Cortex of kidney (tissue), 1 donor: ENCODE measurements around the gene LRRK1.

Experiments
- DNase-seq: peaks from one replicate; lab custom pipeline; 2025; lab: John Stamatoyannopoulos, UW

LRRK1 gene

DNA sequence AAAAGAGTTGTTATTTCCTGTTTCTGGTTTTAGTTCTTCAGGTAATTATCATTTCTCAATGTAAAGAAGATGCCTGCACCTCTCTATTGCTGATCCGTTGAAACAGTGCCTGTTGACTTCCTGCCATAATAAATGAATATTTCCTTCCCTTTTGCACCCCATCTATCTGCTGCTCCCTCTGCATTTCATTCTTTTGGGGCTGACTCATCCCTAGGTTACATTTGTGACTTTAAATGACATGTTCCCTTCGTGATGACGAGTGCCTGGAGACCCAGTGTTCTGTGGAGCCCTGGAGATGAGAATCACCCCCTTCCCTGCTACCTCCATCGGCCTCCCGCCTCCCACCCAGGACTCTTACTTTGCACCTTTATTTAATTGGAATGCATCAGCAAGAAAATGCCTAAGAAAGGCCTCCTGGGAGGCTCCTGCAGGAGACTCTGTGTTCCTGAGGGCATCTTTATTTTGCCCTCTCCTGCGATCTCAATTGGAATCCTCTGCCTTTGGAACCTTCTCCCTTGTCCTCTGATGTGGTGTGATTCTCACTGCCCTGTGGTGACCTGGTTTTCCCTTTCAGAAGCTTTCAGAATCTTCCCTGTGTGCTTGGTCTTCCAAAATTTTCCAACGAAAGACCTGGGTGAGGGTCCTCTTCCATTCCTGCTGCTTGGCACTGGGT lies 13.7 kb downstream of the LRRK1 start:
- no peak for DNase-seq

DNA sequence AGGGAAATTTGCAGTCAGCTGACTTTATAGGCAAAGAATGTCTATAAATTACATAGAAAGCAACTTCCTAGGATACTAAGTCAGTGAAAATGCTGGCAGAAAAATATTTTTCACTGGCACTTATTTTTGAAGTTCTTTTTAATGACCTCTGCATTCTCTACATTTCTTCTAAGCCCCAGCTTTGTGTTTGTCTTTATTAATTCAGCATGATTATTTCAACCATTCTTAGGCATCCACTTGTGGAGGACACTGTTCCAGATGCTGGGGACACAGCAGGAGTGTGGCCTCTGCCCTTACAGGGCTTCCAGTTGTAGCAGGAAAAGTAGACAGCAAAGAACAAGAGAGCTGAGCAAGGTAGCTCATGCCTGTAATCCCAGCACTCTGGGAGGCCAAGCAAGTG lies 15.0 kb downstream of the LRRK1 start:
- DNase-seq = no peak

DNA sequence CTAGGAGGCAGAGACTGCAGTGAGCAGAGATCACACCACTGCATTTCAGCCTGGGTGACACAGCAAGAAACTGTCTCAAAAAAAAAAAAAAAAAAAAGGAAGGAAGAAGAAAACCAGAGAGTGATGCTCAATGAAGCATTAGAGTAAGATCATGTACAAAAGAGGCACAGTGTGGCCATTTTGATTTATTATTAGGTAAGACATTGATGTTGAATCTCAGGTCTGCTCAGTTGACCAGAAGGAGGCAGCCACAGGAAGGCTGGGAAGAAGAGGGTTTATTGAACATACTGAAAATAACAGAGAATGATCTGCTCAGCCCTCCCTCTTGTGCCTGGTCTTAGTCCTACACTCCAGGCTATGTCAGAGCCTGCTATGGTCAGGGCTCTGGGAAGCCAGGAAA lies 15.6 kb downstream of the LRRK1 start:
- DNase-seq = no peak

DNA sequence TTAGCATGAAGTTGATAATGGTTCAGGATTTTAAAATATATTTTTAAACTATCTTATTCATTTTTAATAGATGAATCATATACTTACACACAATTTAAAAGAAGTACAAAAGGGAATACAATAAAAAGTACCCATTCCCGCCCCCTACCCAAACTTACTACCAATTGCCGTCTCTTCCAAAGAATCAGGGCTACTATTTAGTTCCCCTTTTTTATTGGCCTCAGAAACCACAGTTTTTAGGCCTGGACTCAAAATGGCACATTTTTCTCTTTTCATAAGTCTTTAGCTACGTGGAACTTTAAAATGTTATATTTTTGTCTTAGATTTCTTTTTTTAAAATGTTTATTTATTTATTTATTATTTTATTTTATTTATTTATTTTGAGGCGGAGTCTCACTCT lies 18.0 kb downstream of the LRRK1 start:
- DNase-seq = no peak

DNA sequence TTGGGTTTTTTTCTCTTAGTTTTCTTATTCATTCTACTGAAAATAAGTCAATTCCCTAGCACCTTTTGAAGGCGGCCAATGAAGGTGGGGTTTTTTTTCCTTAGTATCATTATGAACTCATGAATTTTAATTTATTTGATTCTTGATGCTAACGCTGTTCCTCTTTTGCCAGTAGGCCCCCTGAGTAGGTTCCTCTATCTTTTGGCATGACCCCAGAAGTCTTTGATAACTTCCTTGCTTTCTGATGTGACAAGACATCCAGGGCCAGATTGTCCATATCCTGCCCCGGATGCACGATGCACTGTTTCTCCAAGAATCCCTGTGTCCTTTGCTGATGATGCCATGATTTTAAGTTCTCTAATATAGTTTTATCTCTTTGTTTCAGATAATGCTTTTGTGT lies 20.6 kb downstream of the LRRK1 start:
- DNase-seq = no peak

DNA sequence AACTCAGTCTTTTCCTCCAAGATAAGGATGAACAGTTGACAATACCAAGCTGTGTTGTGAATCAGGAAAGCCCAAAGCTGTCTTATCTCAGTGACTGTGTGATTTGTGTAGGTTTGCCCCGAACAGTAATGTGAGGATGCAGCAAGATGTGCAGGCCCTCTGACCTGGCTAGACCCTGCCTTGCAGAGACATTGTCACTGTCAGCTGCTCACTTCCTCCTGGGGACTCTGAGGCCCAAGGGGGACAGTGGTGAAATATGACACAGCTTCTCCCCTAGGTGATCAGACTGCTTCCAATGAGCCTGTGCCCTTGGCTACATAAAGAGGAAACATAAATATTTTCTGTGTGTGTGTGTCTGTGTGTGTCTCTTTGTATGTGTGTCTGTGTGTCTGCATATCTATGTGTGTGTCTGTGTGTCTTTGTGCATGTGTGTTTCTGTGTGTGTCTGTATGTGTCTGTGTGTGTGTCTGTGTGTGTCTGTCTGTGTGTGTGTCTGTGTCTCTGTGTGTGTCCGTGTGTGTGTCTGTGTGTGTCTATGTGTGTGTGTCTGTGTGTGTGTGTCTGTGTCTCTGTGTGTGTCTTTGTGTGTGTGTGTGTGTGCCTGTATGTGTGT lies 21.7 kb downstream of the LRRK1 start:
- DNase-seq = no peak

DNA sequence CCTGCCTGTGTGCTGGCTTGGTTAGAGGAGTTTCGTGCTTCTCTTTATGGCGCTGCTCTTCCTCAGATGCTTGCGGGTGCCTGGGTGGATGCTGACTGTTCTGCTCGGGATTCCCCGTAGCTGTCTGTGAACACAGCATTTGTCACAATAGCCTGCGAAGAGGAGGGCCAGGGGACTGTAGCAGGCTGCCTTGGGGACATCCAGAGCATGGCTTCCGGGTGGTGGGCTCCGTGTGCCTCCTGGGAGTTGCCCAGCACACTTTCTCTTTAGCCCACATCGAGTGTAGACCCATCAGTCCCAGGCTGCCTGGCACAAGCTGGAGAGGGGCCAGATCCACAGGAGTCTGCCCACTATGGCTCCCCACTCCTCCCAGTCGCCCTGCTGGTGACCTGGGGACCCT lies 22.4 kb downstream of the LRRK1 start:
- no peak for DNase-seq

DNA sequence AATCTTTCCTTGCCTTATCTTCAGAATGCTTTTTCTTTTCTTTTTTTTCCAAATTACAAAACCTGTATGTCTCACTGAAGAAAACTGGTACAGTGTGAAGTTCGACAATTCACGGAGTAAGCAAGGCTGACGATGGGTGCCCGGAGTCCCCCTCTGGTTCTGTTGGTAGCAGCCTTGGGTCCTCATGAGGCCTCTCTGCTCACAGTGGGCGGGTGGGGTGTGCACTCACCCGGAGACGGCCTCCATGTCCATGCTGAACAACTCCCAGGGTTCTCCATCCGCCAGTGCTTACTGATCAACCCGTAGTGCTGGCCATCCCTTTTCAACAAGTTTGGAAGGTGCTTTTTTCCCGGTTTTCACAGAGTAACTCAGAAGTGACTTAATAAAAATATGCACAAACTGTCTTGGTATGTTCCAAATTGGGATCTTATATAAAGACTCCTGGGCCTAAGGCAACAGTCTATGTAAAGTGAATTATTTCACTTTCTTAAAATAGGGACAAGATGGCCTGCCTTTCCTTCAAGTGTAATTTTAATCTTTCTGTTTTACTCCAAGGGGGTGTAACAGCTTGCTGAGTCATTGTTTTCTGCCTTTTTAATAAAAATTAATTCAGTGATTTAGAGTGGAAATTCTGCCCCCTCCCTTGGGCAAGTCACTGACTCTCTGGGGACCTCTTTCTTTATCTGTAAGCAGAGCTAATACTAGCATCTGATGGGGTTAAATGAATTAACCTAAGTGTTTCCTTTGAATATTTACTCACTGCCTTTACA lies 23.7 kb downstream of the LRRK1 start:
- DNase-seq = no peak

DNA sequence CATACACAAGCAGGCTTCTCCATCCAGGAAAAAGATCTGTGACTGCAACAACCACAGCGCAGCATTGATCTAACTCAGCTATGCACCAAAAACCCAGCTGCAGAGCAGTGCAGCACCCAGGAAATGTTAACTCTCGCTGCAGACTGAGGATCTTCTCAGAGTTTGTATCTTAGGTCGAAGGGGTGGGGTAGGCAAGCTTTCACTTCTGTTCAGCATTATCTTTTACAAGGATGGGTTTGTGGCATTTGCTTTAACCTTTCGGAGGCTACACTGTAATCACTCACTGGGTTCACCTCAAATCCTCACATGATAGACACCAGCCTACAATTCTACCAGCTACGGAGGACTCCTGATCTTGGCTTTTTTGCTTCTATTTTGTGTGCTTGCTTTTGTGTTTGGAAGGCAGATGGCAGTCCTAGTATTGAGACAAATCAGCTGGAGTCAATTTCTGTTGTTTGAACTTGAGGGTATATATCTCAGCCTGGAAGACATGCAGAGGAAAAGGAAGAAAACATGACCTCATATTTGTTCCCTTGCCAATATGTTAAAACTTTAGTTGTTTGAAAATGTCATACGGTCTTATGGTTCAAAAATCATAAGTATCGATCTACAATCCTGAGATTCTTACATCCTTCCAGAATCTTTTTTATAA lies 25.2 kb downstream of the LRRK1 start:
- no peak for DNase-seq

DNA sequence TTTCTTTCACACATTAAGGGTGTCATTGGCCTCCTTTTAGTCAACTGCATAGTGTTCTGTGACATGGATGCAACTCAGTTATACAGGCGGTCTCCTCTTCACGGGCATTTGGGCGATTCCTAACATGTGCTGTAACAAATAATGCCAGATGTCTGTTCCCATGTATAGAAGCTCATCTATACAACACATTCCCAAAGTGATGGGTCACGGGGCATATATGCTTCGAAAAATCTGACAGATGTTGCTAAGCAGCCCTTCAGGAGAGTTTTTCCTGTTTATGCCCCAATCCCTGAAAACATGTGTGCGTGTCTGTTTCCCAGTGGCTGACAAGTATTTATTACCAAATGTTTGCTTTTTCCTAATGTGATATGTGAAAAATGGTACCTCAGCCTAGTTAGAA lies 25.8 kb downstream of the LRRK1 start:
- no peak for DNase-seq

DNA sequence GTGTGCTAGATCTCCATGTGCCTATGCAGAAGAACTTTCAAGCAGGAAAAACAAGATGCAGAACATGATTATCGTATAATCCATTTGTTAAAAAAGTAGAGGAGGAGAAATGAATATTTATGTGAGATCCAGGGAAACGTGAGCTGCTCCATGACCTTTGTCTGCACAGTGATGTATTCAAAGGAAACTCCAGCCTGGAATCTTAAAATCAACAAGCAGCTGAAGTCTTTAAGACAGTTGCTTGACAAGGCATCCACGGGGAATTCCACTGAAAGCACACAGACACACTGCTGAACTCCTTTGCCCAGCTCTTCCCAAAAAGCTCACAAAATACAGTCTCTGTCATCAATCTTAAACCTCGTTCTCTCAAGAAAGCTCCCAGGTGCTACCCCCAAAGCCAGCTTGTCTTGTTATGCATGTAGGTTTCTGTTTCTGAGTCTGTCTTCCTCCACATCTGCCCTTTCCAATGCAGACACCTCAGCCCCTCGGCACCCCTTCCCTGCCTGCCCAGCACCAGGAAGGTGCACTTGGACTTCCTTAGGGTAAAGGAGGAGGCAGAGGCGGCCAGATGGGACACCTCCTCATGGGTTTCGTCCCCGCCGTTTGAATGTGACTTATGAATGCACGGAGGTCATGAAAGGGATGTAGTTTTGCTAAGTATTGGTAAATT lies 28.7 kb downstream of the LRRK1 start:
- DNase-seq = no peak

DNA sequence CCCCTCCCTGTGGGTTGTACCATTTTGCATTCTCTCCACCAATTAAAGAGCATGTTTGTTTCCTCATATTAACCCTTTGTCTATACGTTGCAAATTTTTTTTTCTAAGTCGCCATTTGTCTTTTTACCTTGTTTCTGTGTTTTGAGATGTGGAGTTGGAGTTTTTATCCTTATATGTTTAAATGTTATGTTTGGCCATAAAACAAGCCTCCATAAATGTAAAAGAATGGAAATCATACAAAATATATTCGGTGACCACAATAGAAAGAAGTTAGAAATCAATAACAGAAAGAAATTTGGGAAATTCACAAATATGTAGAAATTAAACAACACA lies 29.2 kb downstream of the LRRK1 start:
- no peak for DNase-seq

DNA sequence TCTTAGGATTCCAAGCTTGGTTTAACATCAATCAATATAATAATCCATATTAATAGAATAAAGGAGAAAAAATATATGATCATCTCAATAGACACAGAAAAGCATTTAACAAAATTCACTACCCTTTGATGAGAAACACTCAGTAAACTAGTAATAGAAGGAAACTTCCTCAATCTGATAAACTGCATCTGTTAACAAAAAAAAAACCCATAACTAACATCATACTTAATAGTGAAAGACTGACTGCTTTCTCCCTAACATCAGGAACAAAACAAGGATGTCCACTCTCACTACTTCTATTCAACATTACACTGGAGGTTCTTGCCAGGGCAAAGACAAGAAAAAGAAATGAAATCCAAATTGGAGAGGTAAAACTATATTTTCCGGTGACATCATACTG lies 30.5 kb downstream of the LRRK1 start:
- no peak for DNase-seq

DNA sequence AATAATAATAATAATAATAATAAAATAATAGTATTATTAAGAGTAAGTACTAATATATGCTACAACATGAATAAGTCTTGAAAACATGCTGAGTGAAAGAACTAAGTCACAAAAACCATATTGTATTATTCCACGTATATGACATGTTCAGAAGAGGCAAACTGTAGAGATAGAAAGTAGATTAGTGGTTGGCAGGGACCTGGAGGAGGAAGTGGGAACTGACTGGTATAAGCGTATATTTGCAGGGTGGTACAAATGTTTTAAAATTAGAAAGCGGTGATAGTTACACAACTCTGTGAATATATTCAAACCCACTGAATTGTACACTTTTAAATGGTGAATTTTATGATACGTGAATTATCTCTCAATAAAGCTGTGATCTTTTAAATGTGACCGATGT lies 32.8 kb downstream of the LRRK1 start:
- DNase-seq = no peak

DNA sequence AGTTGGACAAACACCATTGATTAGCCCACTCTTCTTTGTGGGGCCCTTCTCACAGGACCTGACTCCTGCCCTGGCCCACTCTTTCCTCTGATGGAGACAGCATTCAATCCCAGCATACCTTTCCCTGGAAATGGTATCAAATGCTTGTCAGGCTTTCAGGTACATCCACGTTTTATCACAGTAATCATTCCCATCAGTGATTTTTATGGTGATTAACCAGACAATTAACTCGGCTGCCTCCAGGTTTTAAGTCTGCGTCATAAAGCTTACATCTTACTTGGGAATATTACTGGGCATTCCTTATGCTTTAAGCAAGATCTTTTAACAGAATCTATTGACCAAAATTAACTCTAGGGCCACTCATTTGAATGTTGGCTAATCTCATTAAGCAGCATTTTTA lies 33.4 kb downstream of the LRRK1 start:
- DNase-seq = no peak

DNA sequence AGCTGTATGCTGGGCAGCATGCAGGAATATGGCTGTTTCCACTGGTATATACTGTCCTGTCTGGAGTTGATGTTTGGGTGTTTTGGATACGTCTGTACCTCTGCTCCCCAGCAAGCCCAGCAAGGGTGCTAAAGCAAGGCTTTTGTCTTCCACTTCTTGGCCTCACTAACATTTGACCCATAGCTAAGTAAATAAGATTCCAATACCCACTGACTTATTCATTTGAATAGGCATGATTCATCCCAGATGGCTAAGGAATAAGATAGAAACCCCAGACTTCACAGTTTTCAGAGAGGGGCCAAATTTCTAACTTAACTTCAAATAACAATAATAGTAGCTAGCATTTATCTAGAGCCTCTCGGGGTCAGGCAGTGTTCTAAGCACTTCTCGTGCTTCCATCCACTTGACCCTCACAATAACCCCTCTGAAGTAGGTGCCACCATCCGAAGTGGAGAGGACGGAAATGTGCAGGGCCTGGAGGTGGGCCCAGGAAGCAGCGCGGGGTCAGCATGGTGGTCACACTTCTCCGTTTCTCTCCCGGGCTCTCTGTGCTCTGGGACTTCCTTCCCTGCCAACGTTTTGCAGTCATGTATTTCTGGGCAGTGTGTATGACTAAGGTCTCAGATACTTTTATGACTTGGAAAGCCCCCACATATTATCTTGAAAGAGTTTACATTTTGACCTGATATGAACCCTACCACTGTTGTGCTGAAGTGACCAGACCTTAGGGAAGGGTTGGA lies 39.3 kb downstream of the LRRK1 start:
- DNase-seq = no peak

DNA sequence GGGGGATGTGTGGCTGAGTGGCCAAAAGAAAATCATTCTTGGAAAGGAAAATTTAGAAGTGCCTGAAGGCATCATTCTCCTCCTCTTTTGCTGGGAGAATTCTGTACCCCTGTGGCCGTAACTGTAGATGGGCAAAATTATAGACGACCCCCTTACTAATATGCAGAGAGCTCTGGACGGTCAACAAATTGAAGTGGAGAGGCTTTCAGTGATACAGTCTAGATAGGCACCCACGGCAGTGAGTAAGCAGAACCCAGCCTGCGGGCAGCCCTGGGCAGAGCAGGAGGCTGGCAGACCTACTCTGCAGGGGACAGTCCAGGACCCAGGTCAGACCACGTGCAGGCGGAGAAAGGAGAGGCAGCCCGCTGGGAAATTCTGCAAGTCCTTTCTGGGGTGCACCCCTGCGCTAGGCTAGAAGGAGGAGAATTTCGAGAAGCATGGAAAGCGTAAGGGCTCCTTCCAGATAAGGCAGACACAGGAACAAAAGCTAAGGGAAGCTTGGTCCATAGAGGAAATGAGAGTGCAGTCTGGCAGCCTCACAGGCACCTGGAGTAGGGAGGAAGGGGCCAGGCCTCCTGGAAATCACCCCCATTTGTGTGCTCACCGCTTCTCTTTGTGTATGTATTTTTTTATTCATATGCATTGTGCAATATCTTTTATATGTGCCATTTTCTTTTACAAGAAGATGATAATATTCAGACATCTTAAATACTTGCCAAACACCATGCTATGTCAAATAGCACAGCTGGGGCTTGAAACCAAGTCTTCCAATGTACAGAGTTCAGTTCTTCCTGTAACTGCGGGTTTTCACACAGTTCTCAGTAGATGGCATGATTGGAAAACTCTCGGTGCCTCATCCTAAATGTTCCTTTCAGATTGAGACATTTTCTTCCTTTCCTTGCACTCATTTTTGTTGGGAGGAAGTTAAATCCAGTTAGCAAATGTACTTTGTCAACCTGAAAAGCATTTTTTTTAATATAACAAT lies 40.2 kb downstream of the LRRK1 start:
- DNase-seq = no peak

DNA sequence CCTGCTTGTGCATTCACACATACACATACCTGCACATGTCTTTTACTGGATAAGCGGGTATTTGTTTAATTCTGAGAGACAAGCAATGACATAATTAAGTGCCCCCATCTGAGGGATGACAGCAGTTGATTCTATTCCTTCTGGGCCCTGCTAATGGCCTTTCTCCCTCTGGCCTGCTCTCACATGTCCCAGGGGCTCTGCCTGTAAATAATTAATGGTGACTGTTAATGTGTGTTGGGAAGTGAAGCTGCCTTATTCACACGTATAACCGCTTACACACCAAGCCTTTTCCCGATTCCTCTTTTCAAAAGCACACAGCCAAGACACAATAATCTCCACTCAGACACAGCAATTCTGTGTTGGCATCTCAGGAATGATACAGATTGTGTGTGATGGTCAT lies 47.8 kb downstream of the LRRK1 start:
- DNase-seq = no peak

DNA sequence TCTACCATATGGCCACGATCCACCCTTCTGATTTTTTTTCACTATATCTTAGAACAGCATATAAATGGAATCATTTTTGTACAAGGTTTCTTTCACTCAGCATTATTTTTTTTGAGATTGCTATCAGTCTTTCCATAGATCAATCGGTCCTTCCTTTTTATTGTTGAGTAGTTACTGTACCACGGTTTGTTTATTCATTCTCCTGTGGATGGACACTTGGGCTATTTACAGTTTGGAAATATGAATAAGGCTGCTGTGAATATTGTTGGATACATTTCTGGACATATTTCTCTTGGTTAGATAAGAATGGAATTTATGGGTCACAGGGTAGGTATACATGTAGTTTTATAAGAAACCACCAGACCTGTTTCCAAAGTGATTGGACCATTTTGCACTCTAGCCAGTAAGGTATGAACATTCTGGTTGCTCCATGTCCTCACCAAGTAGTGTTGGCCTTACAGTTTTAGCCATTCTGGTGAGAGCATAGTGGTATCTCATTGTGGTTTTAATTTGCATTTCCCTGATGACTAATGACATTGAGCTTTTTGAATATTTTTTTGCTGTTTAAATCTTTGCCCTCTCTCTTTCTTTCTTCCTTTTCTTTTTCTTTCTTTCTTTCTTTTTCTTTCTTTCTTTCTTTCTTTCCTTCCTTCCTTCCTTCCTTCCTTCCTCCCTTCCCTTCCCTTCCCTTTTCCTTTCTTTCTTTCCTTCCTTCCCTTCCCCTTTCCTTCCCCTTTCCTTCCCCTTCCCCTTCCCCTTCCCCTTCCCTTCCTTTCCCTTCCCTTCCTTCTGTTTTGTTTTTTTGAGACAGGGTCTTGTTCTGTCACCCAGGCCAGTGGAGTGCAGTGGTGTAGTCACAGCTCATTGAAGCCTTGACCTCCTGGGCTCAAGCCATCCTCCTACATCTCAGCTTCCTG lies 49.2 kb downstream of the LRRK1 start:
- DNase-seq = no peak

DNA sequence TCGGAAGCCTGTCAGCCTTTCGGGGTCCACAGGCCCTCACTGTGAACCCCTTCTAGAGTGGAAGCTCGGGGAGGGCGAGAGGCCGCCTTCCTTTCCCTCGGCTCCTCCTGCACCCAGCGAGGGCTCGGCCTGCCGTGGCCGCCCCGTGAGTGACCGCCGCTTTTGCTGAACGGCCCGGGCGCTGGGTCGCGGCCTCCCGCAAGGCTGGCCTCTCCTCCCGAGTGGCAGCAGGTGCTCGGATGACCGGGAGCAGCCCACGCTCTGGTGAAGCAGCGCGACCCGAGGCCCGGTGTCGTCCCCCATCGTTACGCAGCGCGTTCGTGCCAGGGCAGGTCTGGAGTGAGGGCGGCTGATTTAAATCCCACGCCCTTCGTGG lies 53.8 kb downstream of the LRRK1 start:
- no peak for DNase-seq
